GM19193 (cell line): Measurements from ENCODE around the gene USP15.

ENCODE experiments used
- POLR2A ChIP-seq: IDR thresholded peaks from 4 replicates; pipeline ENCODE4 v1.6.1; 2011; ENCODE audit not compliant: insufficient read depth, insufficient read length; ENCODE audit errors: extremely low read depth

USP15 gene

DNA sequence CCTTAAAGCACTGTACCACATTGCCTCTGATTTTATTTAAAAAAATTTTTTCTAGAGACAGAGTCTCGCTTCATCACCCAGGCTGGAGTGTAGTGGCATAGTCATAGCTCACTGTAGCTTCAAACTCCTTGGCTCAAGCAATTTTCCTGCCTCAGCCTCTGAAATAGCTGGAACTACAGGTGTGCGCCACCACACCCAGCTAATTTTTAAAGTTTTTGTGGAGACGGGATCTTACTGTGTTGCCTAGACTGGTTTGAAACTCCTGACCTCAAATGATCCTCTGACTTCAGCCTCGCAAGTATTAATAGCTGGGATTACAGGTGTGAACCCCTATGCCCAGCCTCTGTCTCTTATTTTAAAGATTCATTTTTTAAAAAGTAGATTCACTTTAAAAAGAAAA lies 5.3 kb downstream of the USP15 start:
- no peak for TF ChIP-seq POLR2A

DNA sequence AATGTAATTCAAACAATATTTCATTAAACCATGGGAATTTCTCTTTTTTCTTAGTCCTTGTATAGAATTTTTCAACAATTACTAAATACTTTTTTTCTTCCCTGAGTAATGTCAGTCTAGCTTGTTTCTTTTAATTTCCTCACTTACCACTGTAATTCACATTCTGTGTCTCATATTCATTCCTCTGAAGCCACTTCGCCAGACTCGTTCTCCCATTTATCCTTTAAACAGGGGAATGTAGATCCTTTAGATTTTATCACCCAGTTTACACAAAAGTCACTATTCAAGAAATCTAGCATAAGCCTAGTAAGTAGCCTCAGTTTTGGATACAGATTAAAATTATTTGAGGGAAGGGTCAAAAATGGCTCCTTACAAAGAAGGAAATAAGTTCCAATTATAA lies 6.8 kb downstream of the USP15 start:
- no peak for TF ChIP-seq POLR2A

DNA sequence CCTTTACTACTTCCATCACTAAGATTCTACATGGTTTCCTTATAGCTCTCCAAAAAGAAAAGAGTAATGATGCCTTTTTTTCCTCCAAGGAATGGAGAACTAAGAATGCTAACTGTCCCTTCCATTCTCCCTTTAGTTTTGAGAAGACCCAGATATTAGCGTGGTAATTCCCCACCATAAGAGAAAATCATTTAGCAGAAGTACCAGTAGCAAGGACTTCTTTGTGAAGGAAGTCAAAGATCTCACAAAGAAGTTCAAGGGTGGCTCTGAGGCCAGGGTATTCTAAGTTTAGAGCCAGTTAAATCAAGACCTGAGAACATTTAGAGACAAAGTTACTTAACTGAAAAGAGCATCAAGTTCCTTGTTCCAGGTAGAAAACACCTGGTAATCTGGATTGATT lies 7.3 kb downstream of the USP15 start:
- no peak for TF ChIP-seq POLR2A

DNA sequence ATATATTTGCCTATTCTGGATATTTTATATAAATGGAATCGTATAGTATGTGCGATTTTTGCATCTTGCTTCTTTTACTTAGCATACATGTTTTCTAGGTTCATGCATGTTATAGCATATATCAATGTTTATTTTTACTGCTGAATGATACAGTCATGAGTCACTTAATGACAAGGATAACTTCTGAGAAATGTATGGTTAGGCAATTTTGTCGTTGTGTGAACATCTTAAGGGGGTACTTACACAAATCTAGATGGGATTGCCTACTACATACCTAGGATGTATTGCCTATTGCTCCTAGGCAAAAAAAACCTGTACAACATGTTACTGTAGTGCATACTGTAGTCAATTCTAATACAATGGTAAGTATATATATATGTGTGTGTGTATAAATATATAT lies 8.8 kb downstream of the USP15 start:
- no peak for TF ChIP-seq POLR2A

DNA sequence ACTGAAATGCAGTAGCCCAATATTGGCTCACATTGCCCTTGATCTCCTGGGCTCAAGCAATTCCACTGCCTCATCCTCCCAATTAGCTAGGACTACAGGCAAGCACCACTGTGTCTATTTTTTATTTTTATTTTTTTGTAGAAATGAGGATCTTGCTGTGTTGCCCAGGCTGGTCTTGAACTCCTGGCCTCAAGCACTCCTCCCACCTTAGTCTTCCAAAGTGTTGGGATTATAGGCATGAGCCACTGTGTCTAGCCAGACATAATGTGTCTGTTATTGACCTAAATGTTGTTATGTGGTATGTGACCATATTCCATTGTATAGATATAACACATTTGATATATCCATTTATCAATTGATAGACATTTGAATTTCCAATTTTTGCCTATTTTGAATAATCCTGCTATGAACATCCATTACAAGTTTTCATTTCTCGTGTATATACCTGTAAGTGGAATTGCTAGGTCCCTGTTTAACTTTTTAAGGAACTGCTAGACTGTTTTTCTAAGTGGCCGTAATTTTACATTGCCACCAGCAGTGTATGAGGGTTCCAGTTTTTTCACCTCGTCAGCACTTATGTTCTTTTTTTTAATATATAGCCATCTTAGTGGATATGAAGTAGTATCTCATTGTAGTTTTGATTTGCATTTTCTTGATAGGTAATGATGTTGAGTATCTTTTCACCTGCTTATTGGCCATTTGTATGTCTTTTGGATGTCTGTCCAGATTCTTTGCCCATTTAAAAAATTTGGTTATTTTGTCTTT lies 9.4 kb downstream of the USP15 start:
- TF ChIP-seq POLR2A = no peak

DNA sequence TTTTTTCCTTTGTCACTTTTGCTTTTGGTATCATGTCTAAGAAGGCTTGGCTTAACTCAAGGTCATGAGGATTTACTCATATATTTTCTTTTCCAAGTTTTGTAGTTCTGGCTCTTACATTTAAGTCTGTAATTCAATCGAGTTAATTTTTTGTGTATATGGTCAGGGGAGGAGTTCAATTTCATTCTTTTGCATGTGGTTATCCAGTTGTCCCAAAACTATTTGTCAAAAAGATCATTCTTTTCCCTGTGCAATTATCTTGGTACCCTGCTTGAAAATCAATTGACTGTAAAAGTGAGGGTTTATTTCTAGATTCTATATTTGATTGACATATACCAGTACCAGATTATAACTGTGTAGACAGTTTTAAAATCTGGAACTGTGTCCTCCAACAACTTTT lies 10.2 kb downstream of the USP15 start:
- TF ChIP-seq POLR2A = no peak

DNA sequence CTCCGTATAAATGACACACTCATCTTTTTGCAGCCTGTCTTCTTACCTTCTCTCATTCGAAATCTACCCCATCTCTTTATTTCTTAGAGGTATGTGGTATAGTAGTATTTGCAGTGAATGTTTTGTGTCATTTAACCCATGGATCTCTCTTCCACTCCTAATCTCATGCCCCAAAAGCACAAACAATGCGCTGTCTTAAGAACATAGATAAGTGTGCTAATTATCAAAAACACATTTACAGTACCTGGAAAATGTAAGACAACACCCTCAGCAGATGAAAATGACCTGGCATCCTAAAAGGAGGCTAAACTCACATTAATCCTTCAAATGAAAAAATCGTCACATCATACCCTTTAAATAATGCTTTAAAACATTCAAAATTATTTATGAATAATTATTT lies 10.7 kb downstream of the USP15 start:
- TF ChIP-seq POLR2A = no peak

DNA sequence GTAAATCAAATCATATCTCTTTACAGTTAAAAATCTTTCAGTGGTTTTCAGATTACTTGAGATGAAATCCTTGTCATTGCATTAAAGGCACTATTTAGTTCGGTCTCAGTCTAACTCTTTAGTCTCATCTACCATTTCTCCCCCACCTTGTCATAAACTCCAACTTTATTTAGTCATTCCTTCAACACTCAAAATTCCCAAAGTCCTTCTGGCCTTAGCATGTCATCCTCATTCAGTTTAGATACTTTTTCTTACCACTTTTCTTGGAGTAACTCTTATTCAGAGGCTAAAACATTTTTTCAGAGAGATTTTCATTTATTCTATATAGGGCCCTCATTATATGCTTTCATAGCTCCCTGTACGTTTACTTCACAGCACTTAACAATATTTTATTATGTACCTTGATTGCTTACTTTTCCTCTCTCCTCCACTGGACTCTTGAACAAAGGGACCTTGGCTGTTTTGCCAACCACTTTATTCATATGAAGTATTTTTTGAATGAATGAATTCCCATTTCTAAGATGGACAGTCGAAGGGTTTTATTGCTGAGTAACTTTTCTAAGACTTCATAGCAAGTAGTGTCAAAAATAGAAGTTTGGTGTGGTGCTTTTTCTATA lies 12.8 kb downstream of the USP15 start:
- TF ChIP-seq POLR2A = no peak

DNA sequence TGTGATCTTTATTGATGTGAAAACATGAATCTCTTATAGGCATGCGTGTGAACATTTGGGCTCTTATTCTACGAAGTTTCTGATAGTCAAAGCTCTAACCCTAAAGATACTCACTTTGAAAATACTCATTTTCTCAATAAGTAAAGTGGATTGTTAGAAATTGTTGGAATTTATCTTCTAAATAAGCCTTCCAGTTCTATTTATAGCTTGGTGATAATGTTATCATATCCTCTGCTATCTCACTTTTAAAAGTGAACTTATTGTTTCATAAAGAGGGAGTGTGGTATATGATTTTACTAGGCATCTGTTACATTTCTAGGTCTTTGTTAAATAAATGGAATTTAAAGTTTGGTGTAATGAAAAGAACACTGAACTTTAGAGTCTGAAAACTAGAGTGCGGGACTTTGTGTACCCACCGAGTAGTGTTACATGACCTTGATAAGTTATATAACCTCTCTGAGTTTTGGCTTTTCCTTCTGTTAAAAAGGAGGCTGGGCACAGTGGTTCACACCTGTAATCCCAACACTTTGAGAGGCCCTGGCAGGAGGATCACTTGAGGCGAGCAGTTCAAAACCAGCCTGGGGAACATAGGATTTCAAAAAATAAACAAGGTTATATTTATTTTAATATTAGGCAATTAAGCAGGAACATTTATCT lies 13.6 kb downstream of the USP15 start:
- no peak for TF ChIP-seq POLR2A

DNA sequence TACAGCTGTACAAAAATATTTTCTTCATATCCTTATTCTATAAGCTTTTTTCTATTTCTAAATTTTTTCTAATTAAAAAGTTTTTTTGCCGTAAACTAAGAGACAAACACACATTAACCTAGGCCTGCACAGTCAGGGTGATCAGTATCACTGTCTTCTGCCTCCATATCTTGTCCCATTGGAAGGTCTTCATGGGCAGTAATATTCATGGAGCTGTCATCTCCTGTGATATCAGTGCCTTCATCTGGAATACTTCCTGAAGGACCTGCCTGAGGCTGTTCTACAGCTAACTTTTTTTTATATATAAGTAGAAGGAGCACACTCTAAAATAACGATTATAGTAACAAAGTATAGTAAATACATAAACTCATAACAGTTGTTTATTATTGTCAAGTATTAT lies 17.8 kb downstream of the USP15 start:
- no peak for TF ChIP-seq POLR2A

DNA sequence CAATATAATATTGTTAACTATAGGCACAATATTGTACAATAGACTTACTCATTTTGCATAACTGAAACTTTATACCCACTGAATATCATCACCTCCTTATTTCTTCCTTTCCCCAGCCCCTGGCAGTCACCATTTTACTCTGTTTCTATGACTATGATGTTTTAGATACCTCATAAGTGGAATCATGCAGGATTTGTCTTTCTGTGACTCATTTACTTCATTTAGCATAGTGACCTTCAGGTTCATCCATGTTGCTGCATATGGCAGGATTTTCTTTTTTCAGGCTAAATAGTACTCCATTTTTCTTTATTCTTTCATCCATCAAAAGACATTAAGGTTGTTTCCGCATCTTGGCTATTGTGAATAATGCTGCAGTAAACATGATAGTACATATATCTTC lies 18.9 kb downstream of the USP15 start:
- no peak for TF ChIP-seq POLR2A

DNA sequence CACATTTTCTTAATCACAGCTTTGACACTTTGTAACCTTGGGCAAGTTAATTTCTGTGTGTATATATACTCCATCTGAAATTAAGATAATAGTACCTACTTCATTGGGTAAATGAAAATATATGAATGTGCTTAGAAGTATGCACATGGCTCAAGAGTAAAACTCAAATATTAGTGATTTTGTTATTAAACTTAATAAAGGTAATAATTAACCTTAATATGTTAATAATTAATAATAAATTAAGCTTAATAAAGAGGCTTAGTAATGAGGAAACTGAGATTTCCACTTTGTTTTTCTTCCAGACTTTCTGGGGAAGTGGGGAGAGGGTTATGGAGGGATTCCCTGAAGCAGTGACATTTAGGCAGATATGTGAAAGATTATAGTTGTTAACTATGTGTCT lies 19.8 kb downstream of the USP15 start:
- no peak for TF ChIP-seq POLR2A

DNA sequence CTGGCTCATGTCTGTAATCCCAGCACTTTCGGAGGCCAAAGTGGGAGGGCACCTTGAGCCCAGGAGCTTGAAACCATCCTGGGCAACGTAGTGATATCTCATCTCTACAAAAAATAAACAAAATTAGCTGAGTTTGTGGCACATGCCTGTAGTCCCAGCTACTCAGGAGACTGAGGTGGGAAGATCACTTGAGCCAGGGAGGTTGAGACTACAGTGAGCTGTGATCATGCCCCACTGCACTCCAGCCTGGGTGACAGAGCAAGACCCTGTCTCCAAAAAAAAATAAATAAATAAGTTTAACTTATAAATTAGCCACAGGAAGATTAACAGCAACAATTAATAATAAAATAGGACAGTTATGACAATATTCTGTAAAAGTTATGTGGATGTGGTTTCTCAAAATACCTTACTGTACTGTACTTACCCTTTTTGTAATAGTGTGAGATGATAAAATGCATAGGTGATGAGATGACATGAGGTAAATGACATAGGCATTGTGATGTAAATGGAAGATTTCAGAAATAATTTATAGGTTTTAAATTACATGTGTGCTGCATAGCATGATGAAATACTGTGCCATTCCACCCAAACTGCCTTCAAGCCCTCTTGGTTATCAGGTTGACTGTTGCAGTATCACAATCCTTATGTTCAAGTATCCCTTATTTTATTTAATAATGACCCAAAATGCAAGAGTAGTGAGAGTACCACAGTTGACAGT lies 22.0 kb downstream of the USP15 start:
- TF ChIP-seq POLR2A = no peak

DNA sequence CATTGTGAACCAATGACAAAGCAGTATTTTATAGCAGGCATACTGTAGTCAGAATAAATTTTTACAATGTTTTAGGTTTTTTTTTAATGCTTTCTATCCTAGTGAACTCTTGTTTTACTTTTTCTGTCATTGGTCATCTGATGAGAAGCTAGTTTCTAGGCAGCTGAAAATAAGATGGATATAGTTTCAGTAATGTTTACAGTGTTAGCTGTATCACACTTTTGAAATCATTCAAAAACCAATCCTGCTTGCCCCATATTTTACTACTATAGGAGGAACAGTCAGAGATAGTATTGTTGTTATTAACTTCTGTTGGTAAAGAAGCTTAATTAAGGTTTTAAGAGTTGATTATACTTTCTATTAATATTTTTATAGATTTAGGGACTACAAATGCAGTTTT lies 24.5 kb downstream of the USP15 start:
- no peak for TF ChIP-seq POLR2A

DNA sequence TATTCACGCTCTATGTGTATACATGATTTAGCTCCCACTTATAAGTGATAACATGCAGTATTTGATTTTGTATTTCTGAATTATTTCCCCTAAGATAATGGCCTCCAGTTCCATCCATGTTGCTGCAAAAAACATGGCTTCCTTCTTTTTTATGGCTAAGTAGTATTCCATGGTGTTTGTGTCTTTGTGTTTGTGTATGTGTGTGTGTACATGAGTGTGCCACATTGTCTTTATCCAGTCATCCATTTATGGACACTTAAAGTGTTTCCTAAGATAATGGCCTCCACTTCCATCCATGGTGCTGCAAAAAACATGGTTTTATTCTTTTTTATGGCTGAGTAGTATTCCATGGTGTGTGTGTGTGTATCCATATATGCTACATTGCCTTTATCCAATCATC lies 25.1 kb downstream of the USP15 start:
- no peak for TF ChIP-seq POLR2A
